Measurements from ENCODE around the gene PSMD2. TPM values are rescaled to one million over a fixed set of nuclear protein-coding genes. Genes with fewer than 3 reads are reported as not detected.

Gene PSMD2
- total RNA-seq, 1 donor from 2014 or later: 213 TPM

DNA sequence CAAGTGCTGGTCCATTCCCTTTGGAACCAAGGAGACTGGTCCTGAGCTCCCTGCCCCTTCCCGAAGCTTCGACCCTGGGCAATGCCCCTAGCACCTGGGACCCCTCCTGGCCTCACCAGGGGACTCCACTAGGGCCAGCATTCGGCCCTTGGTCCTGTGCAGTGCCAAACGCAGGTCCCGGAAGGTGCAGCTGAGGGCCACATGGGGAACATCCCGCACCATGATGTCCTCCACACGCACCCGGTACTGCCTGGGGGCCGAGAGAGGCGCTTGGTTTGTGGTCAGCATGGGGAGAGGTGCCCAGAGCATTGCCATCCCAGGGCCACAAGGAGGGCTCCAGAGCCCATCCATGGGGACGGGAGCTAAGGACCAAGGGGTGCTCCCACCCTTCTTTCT, 54.5 kb downstream of the PSMD2 start:
- Histone ChIP-seq H3K27ac (replicated peaks) (no peak overlapping the region), H3K27me3 (ENCODE audit: low read depth) (no peaks in the 10 kb centered on the region), H3K36me3 (peaks cover 20% of the 10 kb centered on the region), H3K4me1 (no peaks in the 10 kb centered on the region), H3K9me3 (replicated peaks) (no peaks in the 10 kb centered on the region), H3K4me3 (no peak overlapping the region)
- intact Hi-C loops (cut with micrococcal nuclease): no loop called here
- TF ChIP-seq, protein P1, sequence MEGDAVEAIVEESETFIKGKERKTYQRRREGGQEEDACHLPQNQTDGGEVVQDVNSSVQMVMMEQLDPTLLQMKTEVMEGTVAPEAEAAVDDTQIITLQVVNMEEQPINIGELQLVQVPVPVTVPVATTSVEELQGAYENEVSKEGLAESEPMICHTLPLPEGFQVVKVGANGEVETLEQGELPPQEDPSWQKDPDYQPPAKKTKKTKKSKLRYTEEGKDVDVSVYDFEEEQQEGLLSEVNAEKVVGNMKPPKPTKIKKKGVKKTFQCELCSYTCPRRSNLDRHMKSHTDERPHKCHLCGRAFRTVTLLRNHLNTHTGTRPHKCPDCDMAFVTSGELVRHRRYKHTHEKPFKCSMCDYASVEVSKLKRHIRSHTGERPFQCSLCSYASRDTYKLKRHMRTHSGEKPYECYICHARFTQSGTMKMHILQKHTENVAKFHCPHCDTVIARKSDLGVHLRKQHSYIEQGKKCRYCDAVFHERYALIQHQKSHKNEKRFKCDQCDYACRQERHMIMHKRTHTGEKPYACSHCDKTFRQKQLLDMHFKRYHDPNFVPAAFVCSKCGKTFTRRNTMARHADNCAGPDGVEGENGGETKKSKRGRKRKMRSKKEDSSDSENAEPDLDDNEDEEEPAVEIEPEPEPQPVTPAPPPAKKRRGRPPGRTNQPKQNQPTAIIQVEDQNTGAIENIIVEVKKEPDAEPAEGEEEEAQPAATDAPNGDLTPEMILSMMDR (IDR thresholded peaks at IDR 0.05; ENCODE audit: borderline replicate concordance): no peak
- DNase-seq: no peak

DNA sequence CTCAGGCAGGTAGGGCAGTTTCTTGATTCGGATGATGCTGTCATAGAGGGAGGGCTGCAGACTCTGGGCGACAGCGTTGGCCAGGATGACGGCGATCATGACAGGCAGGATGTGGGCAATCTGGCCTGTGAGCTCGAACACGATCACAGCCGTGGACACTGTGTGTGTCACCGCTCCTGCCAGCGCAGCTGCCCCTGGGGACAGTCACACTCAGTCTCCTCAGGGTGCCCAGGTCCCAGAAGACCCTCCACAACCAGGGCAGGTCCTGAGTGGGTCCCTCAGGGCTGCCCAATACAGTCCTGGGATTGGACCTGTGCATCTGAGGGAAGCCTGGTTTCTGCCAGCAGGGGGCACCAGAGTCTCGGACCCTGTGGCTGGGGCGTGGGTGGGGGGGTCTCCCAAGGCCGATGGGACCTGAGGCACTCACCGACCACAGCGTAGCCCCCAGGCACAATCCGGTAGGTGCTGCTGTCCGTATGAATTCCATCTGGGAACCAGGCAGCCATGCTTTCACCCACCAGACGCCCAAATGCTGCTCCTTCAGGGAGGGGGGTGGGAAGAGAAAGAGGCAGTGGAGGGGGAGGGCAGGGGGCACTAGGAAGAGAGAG, 55.2 kb downstream of the PSMD2 start:
- no peak for DNase-seq
- H3K4me1 ChIP-seq: no peaks in the 10 kb centered on the region
- H3K4me3 ChIP-seq: no peak overlapping the region
- TF ChIP-seq, protein P1 (IDR thresholded peaks at IDR 0.05; ENCODE audit: borderline replicate concordance): peak; percentile 73
- H3K9me3 ChIP-seq (replicated peaks): no peaks in the 10 kb centered on the region
- no peaks in the 10 kb centered on the region for H3K27me3 ChIP-seq (ENCODE audit: low read depth)
- intact Hi-C loops (cut with micrococcal nuclease): no loop called here
- no peak overlapping the region for H3K27ac ChIP-seq (replicated peaks)
- peaks cover 20% of the 10 kb centered on the region for H3K36me3 ChIP-seq

DNA sequence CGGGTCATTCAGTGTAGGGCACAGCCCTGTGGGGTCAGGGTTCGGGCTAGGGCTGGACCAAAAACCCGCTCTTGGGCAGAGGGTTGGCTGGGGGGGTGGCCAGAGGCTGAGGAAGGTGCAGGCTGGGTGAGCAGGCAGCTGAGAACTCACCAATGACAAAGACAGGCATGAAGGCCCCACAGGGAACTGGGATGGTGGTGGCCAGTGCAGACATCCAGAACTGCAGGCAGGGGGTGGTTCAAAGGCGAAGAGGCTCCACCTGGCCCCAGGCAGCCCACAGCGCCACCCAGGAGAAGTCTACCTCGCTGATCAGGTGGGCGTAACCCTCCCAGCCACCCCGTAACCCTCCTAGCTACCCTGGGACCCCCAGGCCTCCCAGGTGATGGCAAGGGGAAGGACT, 55.7 kb downstream of the PSMD2 start:
- Histone ChIP-seq H3K4me1 (no peaks in the 10 kb centered on the region), H3K9me3 (replicated peaks) (no peaks in the 10 kb centered on the region)
- intact Hi-C loops (cut with micrococcal nuclease): no loop called here

DNA sequence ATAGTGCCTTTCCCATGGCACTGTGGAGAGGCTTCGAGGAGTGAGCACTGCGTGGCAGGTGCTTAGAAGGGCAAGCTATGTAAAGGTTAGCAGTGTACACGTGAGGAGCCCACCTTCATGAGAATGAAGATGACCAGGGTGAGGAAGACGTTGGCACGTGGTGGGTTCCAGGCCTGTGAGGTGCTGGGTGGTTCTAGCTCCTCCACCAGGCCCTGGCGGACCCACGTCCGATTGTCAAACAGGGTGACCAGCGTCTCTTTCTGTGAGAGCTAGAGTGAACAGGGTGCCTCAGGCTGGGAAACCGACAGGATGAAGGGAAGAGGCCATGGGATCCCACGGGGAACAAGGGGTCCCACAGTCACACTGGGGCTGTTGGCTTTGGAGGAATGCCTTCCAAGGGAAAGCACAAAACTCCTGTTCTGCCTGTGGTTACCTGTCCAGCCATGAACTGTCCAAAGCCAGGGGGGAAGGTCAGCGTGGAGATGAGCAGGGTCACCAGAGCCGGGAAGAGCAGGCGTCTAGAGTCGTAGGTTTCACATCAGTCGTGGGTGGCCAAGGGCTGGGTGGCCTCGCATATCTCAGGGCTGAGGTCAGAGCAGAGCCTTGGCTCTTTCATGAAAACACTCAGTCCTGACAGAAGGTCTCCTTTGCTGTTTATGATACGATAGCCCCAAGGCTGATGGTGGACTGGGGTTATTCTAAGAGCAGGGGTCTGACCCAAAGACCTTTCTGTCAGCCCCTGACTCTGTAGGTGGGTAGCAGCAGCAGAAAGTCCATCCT, 56.4 kb downstream of the PSMD2 start:
- intact Hi-C loops (cut with micrococcal nuclease): no loop called here
- no peak for DNase-seq

More for the DNA sequence above, 55.7 kb downstream of the PSMD2 start:
- Histone ChIP-seq H3K27ac (replicated peaks) (no peak overlapping the region), H3K36me3 (peaks cover 20% of the 10 kb centered on the region), H3K4me3 (no peak overlapping the region), H3K27me3 (ENCODE audit: low read depth) (no peaks in the 10 kb centered on the region)
- TF ChIP-seq, protein P1 (IDR thresholded peaks at IDR 0.05; ENCODE audit: borderline replicate concordance): no peak
- DNase-seq: no peak

DNA sequence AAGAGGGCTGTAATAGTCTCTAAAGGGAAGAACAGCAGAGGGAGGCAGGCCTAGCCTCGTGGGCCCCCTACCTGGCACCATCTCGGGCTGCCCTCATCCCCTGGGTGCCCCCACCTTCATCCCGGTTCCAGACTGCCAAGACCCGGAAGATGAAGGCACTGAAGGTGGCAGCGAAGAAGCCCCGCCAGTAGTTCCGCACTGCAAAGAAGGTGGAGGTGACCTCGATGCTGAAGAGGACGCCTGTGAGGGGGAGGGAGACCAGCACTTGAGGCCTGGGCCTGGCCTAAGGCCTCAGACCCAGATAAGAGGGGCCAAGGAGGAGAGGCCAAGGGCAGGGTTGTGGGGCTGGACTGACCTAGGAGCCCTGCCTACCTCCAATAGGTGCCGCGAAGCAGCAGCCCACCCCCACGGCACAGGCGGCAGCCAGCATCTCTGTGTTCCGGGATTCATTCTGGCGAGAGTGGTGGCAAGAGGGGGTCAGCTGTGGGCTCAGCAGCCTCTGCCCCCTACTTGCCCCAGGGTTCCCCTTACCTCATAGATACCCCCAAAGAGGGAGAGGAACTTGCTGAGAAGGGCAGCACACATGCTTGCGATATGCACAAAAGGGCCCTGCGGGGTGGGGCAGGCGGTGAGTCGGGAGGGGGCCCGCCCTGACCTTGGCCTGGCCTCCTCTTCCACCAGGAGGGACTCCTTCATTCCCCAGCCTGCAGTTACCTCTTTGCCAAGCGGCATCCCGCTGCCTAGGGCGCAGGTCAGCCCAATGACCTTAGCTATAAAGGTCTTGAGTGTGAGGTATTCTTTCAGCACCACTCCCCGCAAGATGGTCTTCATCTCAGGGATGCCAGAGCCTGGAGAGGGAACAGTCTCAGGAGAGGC, 58.4 kb downstream of the PSMD2 start:
- Histone ChIP-seq H3K27ac (replicated peaks) (no peak overlapping the region), H3K9me3 (replicated peaks) (no peaks in the 10 kb centered on the region), H3K36me3 (peaks cover 14% of the 10 kb centered on the region), H3K4me3 (no peak overlapping the region), H3K4me1 (peaks cover 25% of the 10 kb centered on the region), H3K27me3 (ENCODE audit: low read depth) (no peaks in the 10 kb centered on the region)
- TF ChIP-seq, protein P1 (IDR thresholded peaks at IDR 0.05; ENCODE audit: borderline replicate concordance): no peak
- no peak for DNase-seq
- intact Hi-C loops (cut with micrococcal nuclease): no loop called here

More for the DNA sequence above, 56.4 kb downstream of the PSMD2 start:
- Histone ChIP-seq H3K27me3 (ENCODE audit: low read depth) (no peaks in the 10 kb centered on the region), H3K4me1 (peaks cover 6% of the 10 kb centered on the region), H3K9me3 (replicated peaks) (no peaks in the 10 kb centered on the region), H3K36me3 (peaks cover 20% of the 10 kb centered on the region), H3K4me3 (no peak overlapping the region), H3K27ac (replicated peaks) (no peak overlapping the region)
- TF ChIP-seq, protein P1 (IDR thresholded peaks at IDR 0.05; ENCODE audit: borderline replicate concordance): no peak

All from left ventricle myocardium inferior (tissue), 1 donor.